ENCODE results near the gene CFH. TPM values are rescaled to one million over a fixed set of nuclear protein-coding genes. Genes with fewer than 3 reads are reported as not detected.
"Not testable (repeated sequence)": the region's sequence is repeated elsewhere in the genome, so short reads cannot be mapped to it uniquely, and the experiment has no call there.

The CFH gene
- 299 TPM for total RNA-seq

- ATAC-seq (peak; percentile 92), DNase-seq (ENCODE audit: low spot score) (no peak)
- intact Hi-C loops (cut with DNase I): no loop called here
Observed at GRCh38 chr1:196651637-196652215, at the start of gene CFH. Gene CFH, plus strand, starts transcription at chr1:196652043. Its CDS starts 75 bp downstream, at chr1:196652118.

GRCh38 chr1:196603651-196604050 lies 48.2 kb upstream of the CFH start:
- no peak for ATAC-seq
- intact Hi-C loops (cut with DNase I): no loop called here
- DNase-seq (ENCODE audit: low spot score): no peak

GRCh38 chr1:196607981-196608380 lies 43.9 kb upstream of the CFH start:
- DNase-seq (ENCODE audit: low spot score) (no peak), ATAC-seq (peak; percentile 34)
- intact Hi-C loops (cut with DNase I): no loop called here

GRCh38 chr1:196608390-196609369 lies 43.2 kb upstream of the CFH start, which contains the start of gene KCNT2:
Gene KCNT2, minus strand, starts transcription at chr1:196608440. Its CDS starts 131 bp downstream, at chr1:196608309.
- peak; percentile 93 for ATAC-seq
- peak; percentile 84 for DNase-seq (ENCODE audit: low spot score)
- intact Hi-C loops (cut with DNase I): no loop called here

GRCh38 chr1:196609370-196609737 lies 42.5 kb upstream of the CFH start:
- ATAC-seq (peak; percentile 10), DNase-seq (ENCODE audit: low spot score) (no peak)
- intact Hi-C loops (cut with DNase I): no loop called here

- intact Hi-C loops (cut with DNase I): no loop called here
- ATAC-seq: no peak
- no peak for DNase-seq (ENCODE audit: low spot score)
Observed at GRCh38 chr1:196611873-196612272, 40.0 kb upstream of the CFH start.

GRCh38 chr1:196619721-196620120 lies 32.1 kb upstream of the CFH start:
- ATAC-seq (no peak), DNase-seq (ENCODE audit: low spot score) (no peak)
- intact Hi-C loops (cut with DNase I): no loop called here

GRCh38 chr1:196623079-196623478 lies 28.8 kb upstream of the CFH start:
- DNase-seq (ENCODE audit: low spot score) (no peak), ATAC-seq (no peak)
- intact Hi-C loops (cut with DNase I): no loop called here

GRCh38 chr1:196628838-196629237 lies 23.0 kb upstream of the CFH start:
- intact Hi-C loops (cut with DNase I): no loop called here
- ATAC-seq: no peak
- DNase-seq (ENCODE audit: low spot score): no peak

- intact Hi-C loops (cut with DNase I): no loop called here
- DNase-seq (ENCODE audit: low spot score) (no peak), ATAC-seq (no peak)
Observed at GRCh38 chr1:196637606-196638005, 14.2 kb upstream of the CFH start.

GRCh38 chr1:196638466-196638865 lies 13.4 kb upstream of the CFH start:
- DNase-seq (ENCODE audit: low spot score) (no peak), ATAC-seq (no peak)
- intact Hi-C loops (cut with DNase I): no loop called here

- ATAC-seq; intact Hi-C loops (cut with DNase I); DNase-seq (ENCODE audit: low spot score): not testable (repeated sequence)
Observed at GRCh38 chr1:196639291-196639690, 12.6 kb upstream of the CFH start.

- intact Hi-C loops (cut with DNase I): no loop called here
- no peak for ATAC-seq
- no peak for DNase-seq (ENCODE audit: low spot score)
Observed at GRCh38 chr1:196640976-196641375, 10.9 kb upstream of the CFH start.

GRCh38 chr1:196649990-196650389 lies 1.9 kb upstream of the CFH start:
- DNase-seq (ENCODE audit: low spot score) (no peak), ATAC-seq (no peak)
- intact Hi-C loops (cut with DNase I): no loop called here

GRCh38 chr1:196650403-196650802 lies 1.4 kb upstream of the CFH start:
- no peak for DNase-seq (ENCODE audit: low spot score)
- ATAC-seq: no peak
- intact Hi-C loops (cut with DNase I): no loop called here

- no peak for ATAC-seq
- DNase-seq (ENCODE audit: low spot score): no peak
- intact Hi-C loops (cut with DNase I): no loop called here
Observed at GRCh38 chr1:196651079-196651478, 764 bp upstream of the CFH start.

GRCh38 chr1:196654271-196654670 lies 2.4 kb downstream of the CFH start:
- no peak for DNase-seq (ENCODE audit: low spot score)
- ATAC-seq: no peak
- intact Hi-C loops (cut with DNase I): no loop called here

- no peak for DNase-seq (ENCODE audit: low spot score)
- intact Hi-C loops (cut with DNase I): no loop called here
- no peak for ATAC-seq
Observed at GRCh38 chr1:196655071-196655470, 3.2 kb downstream of the CFH start.

- no peak for ATAC-seq
- no peak for DNase-seq (ENCODE audit: low spot score)
- intact Hi-C loops (cut with DNase I): no loop called here
Observed at GRCh38 chr1:196655494-196655893, 3.7 kb downstream of the CFH start.

GRCh38 chr1:196659471-196659870 lies 7.6 kb downstream of the CFH start:
- DNase-seq (ENCODE audit: low spot score) (no peak), ATAC-seq (peak; percentile 52)
- intact Hi-C loops (cut with DNase I): no loop called here
